H9 (cell line): ENCODE results near the gene GRID2. TPM values are rescaled to one million over a fixed set of nuclear protein-coding genes. Genes with fewer than 3 reads are reported as not detected.

Experiments used
- DNase-seq: peaks from one replicate; pipeline ENCODE4 v3.0.0-alpha.2; 2017
- H2AFZ ChIP-seq: one replicate; pipeline ENCODE4 v1.6.1; 2013; ENCODE audit warnings: mild to moderate bottlenecking, low read length, control low read depth, moderate library complexity
- H2AK5ac ChIP-seq: 2 replicates; pipeline ENCODE4 v1.6.1; 2013; ENCODE audit warnings: low read length, control low read depth, mixed read lengths; ENCODE audit not compliant: insufficient read length
- H2BK120ac ChIP-seq: one replicate; pipeline ENCODE4 v1.6.1; 2013; ENCODE audit warnings: low read depth, mild to moderate bottlenecking, low read length, control low read depth, inconsistent platforms; ENCODE audit not compliant: poor library complexity, severe bottlenecking
- H2BK12ac ChIP-seq: 2 replicates; pipeline ENCODE4 v1.6.1; 2013; ENCODE audit warnings: low read length, control low read depth, mixed read lengths, low read depth; ENCODE audit not compliant: insufficient read length
- H2BK15ac ChIP-seq: 2 replicates; pipeline ENCODE4 v1.6.1; 2013; ENCODE audit warnings: low read depth, low read length, control low read depth
- H2BK20ac ChIP-seq: one replicate; pipeline ENCODE4 v1.6.1; 2013; ENCODE audit warnings: low read depth, mild to moderate bottlenecking, low read length, control low read depth, inconsistent platforms; ENCODE audit not compliant: poor library complexity, severe bottlenecking
- H2BK5ac ChIP-seq: 2 replicates; pipeline ENCODE4 v1.6.1; 2013; ENCODE audit warnings: low read length, control low read depth, mixed read lengths; ENCODE audit not compliant: insufficient read length
- H3K14ac ChIP-seq: 2 replicates; pipeline ENCODE4 v1.6.1; 2013; ENCODE audit warnings: low read length, control low read depth; ENCODE audit not compliant: insufficient read depth
- H3K18ac ChIP-seq: 2 replicates; pipeline ENCODE4 v1.6.1; 2013; ENCODE audit warnings: low read depth, mild to moderate bottlenecking, mixed read lengths, low read length, control low read depth; ENCODE audit not compliant: insufficient read length
- H3K23ac ChIP-seq: 2 replicates; pipeline ENCODE4 v1.6.1; 2013; ENCODE audit warnings: low read length, control low read depth, mixed read lengths, low read depth; ENCODE audit not compliant: insufficient read length
- H3K23me2 ChIP-seq: 2 replicates; pipeline ENCODE4 v1.6.1; 2013; ENCODE audit warnings: low read depth, mild to moderate bottlenecking, mixed read lengths, low read length, control low read depth; ENCODE audit not compliant: insufficient read length, poor library complexity, severe bottlenecking
- H3K27ac ChIP-seq: 2 replicates; pipeline ENCODE4 v1.5.1; 2013; ENCODE audit warnings: low read length, control low read depth, mixed read lengths, low read depth; ENCODE audit not compliant: insufficient read length
- H3K27me3 ChIP-seq: 2 replicates; pipeline ENCODE4 v1.6.1; 2013; ENCODE audit warnings: low read length, control low read depth, inconsistent platforms; ENCODE audit not compliant: insufficient read depth
- H3K4ac ChIP-seq: 2 replicates; pipeline ENCODE4 v1.6.1; 2013; ENCODE audit warnings: low read depth, mild to moderate bottlenecking, control low read depth, inconsistent platforms, low read length, moderate library complexity
- H3K4me1 ChIP-seq: 2 replicates; pipeline ENCODE4 v1.6.1; 2013; ENCODE audit warnings: low read length, control low read depth, inconsistent platforms; ENCODE audit not compliant: insufficient read depth
- H3K4me2 ChIP-seq: 2 replicates; pipeline ENCODE4 v1.6.1; 2013; ENCODE audit warnings: low read length, control low read depth, mixed read lengths; ENCODE audit not compliant: insufficient read length, insufficient read depth
- H3K56ac ChIP-seq: 2 replicates; pipeline ENCODE4 v1.6.1; 2013; ENCODE audit warnings: low read depth, mild to moderate bottlenecking, mixed read lengths, low read length, control low read depth; ENCODE audit not compliant: insufficient read length
- H3K79me1 ChIP-seq: 2 replicates; pipeline ENCODE4 v1.6.1; 2013; ENCODE audit warnings: low read depth, mild to moderate bottlenecking, moderate library complexity, low read length, control low read depth, inconsistent platforms; ENCODE audit not compliant: insufficient read depth, poor library complexity, severe bottlenecking
- H3K79me2 ChIP-seq: 2 replicates; pipeline ENCODE4 v1.6.1; 2013; ENCODE audit warnings: low read length, control low read depth, inconsistent platforms; ENCODE audit not compliant: insufficient read depth
- H3K9ac ChIP-seq: 2 replicates; pipeline ENCODE4 v1.6.1; 2013; ENCODE audit warnings: low read length, control low read depth, mixed read lengths; ENCODE audit not compliant: insufficient read length; ENCODE audit errors: extremely low read depth
- H3K9me3 ChIP-seq: one replicate; pipeline ENCODE4 v1.6.1; 2013; ENCODE audit warnings: low read depth, low read length, inconsistent platforms; ENCODE audit not compliant: control insufficient read depth
- H3T11ph ChIP-seq: one replicate; pipeline ENCODE4 v1.6.1; 2013; ENCODE audit warnings: mild to moderate bottlenecking, low read length, control low read depth, inconsistent platforms
- H4K20me1 ChIP-seq: one replicate; pipeline ENCODE4 v1.6.1; 2013; ENCODE audit not compliant: control insufficient read depth, insufficient read length, insufficient read depth
- H4K5ac ChIP-seq: 2 replicates; pipeline ENCODE4 v1.6.1; 2013; ENCODE audit warnings: low read depth, mild to moderate bottlenecking, mixed read lengths, low read length, control low read depth; ENCODE audit not compliant: insufficient read length
- H4K8ac ChIP-seq: replicated peaks from 2 replicates; pipeline ENCODE4 v1.6.1; 2013; ENCODE audit warnings: low read length, control low read depth, mixed read lengths, low read depth; ENCODE audit not compliant: insufficient read length
- H4K91ac ChIP-seq: 2 replicates; pipeline ENCODE4 v1.6.1; 2013; ENCODE audit warnings: low read depth, mild to moderate bottlenecking, moderate library complexity, mixed read lengths, low read length, control low read depth; ENCODE audit not compliant: insufficient read length
- H3K27ac Mint-ChIP-seq, 3 experiments: 2 replicates in 2 of 3; 3 replicates in 1 of 3; pipeline ENCODE4 v1.8.0; 2020 to 2021; ENCODE audit warnings: mixed read lengths in 3 of 3, mild to moderate bottlenecking in 1 of 3, moderate library complexity in 1 of 3
- H3K27me3 Mint-ChIP-seq: 2 replicates; pipeline ENCODE4 v1.8.0; 2021; ENCODE audit warnings: low read depth, mild to moderate bottlenecking, moderate library complexity, mixed read lengths
- H3K36me3 Mint-ChIP-seq, 3 experiments: 2 replicates in 2 of 3; 3 replicates in 1 of 3; pipeline ENCODE4 v1.8.0; 2020 to 2021; ENCODE audit warnings: low read depth in 3 of 3, mixed read lengths in 3 of 3; ENCODE audit not compliant: insufficient read depth in 1 of 3
- H3K4me1 Mint-ChIP-seq, 2 experiments: 2 replicates each; pipeline ENCODE4 v1.8.0; 2020; ENCODE audit warnings: mixed read lengths in 2 of 2
- H3K4me3 Mint-ChIP-seq, 2 experiments: 2 replicates in 1 of 2; 3 replicates in 1 of 2; pipeline ENCODE4 v1.8.0; 2020 to 2021; ENCODE audit warnings: mild to moderate bottlenecking in 2 of 2, mixed read lengths in 2 of 2, moderate library complexity in 1 of 2
- H3K9me3 Mint-ChIP-seq, 2 experiments: 2 replicates in 1 of 2; 3 replicates in 1 of 2; pipeline ENCODE4 v1.8.0; 2020; ENCODE audit warnings: mild to moderate bottlenecking in 2 of 2, mixed read lengths in 2 of 2, moderate library complexity in 1 of 2
- WGBS: extraction: QIAGEN DNeasy Blood & Tissue Kit; methylation state at CpG from one replicate; pipeline ENCODE4 v1.1.7; 2013; ENCODE audit warnings: missing lambda C conversion rate, low lambda C conversion rate, mixed read lengths; ENCODE audit not compliant: insufficient read length; ENCODE audit errors: extremely low coverage; 5-methylcytosine and 5-hydroxymethylcytosine counted together
- total RNA-seq: library from RNA; stranded (reverse); gene quantifications from 2 replicates; pipeline ENCODE4 v1.2.1, GENCODE V29; 2021
- TF ChIP-seq, protein P1 (sequence below): fragments of 200-600 bp; sonication (generic); conservative IDR thresholded peaks from 3 replicates; pipeline ENCODE4 v1.8.0; 2021; ENCODE audit warnings: antibody characterized with exemption, mild to moderate bottlenecking

Gene GRID2
- total RNA-seq, 1 experiment from 2014 or later: 21.8 TPM

DNA sequence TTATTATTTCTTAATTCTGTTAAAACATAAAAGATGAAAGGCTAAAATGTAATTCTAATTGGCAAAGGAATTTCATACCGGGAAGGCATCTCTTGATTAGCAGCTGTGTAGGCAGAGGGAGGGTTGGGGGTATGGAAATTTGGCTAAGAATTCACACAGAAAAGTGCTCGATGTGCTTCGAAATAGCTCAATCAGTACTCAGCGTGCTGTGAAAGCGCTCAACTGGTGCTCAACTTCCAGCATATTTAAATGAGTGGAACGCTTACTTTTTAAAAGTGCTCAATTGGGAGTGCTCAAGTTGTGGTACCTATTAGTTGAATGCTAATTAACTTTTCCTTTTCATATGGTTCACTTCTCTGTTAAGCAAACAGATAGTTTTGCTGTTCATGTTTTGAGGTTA is 828.9 kb downstream of the GRID2 start:
- Histone ChIP-seq H3K14ac (no peak overlapping the region), H2AK5ac (no peak overlapping the region), H3K27me3 (no peaks in the 10 kb centered on the region), H4K20me1 (no peaks in the 10 kb centered on the region), H3K23ac (no peak overlapping the region), H2BK5ac (no peak overlapping the region), H4K8ac (no peak overlapping the region), H3T11ph (no peak overlapping the region), H2AFZ (no peak overlapping the region), H2BK120ac (no peak overlapping the region), H2BK12ac (no peak overlapping the region), H3K4ac (no peak overlapping the region), H3K9me3 (no peaks in the 10 kb centered on the region), H3K23me2 (no peaks in the 10 kb centered on the region), H3K56ac (no peak overlapping the region), H3K79me2 (no peaks in the 10 kb centered on the region), H3K27ac (no peak overlapping the region), H3K4me1 (no peaks in the 10 kb centered on the region; the same call in 1 of the 2 replicates), H4K91ac (no peak overlapping the region), H3K9ac (no peak overlapping the region), H3K4me2 (peak overlapping the region; percentile 24), H4K5ac (no peak overlapping the region), H2BK15ac (no peak overlapping the region), H3K18ac (no peak overlapping the region), H3K79me1 (no peaks in the 10 kb centered on the region), H2BK20ac (no peak overlapping the region)
- Mint-ChIP-seq H3K4me1 (peaks cover 36 to 41% of the 10 kb centered on the region in 2 experiments), H3K4me3 (no peak overlapping the region; a peak in 1 of 5 replicates), H3K27me3 (no peaks in the 10 kb centered on the region), H3K27ac (peak overlapping the region in 2 of 3 experiments; percentile 52 to 67; a peak in 3 of 7 replicates), H3K36me3 (peaks cover 0 to 6% (median 5%) of the 10 kb centered on the region in 3 experiments; a peak in 2 of 7 replicates), H3K9me3 (no peaks in the 10 kb centered on the region)
- TF ChIP-seq, protein P1, sequence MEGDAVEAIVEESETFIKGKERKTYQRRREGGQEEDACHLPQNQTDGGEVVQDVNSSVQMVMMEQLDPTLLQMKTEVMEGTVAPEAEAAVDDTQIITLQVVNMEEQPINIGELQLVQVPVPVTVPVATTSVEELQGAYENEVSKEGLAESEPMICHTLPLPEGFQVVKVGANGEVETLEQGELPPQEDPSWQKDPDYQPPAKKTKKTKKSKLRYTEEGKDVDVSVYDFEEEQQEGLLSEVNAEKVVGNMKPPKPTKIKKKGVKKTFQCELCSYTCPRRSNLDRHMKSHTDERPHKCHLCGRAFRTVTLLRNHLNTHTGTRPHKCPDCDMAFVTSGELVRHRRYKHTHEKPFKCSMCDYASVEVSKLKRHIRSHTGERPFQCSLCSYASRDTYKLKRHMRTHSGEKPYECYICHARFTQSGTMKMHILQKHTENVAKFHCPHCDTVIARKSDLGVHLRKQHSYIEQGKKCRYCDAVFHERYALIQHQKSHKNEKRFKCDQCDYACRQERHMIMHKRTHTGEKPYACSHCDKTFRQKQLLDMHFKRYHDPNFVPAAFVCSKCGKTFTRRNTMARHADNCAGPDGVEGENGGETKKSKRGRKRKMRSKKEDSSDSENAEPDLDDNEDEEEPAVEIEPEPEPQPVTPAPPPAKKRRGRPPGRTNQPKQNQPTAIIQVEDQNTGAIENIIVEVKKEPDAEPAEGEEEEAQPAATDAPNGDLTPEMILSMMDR: no peak
- WGBS: no CpG with 5 or more reads among the region's 6 CpGs
- DNase-seq: peak; percentile 36
